ENCODE data around the gene TLE2. TPM values are rescaled to one million over a fixed set of nuclear protein-coding genes. Genes with fewer than 3 reads are reported as not detected.

Gene TLE2
- total and polyA plus RNA-seq, 9 of the 15 experiments (the other 6 are each of a cell fraction or from before 2014, with no cell fraction given) = 0.35 to 13.1 (median 6.2) TPM

GRCh38 chr19:3036119-3036976 is 7.3 kb upstream of the TLE2 start (continued):
- TF ChIP-seq ARID4B (CRISPR knock-in tag; IDR thresholded peaks at IDR 0.05) (peak; percentile 46; the same call in 1 of the 2 replicates), CEBPG (CRISPR knock-in tag; IDR thresholded peaks at IDR 0.05) (no peak), CEBPG (tag; conservative IDR thresholded peaks at IDR 0.05 in 1 of 2, IDR thresholded peaks at IDR 0.05 in 1 of 2) (no peak), ZNF740 (CRISPR knock-in tag; IDR thresholded peaks at IDR 0.05) (no peak), ZNF740 (tag; IDR thresholded peaks at IDR 0.05) (peak in 1 of 2 experiments; percentile 55; a peak in 1 of 4 replicates), MAZ (CRISPR knock-in tag; conservative IDR thresholded peaks at IDR 0.05 in 1 of 2, IDR thresholded peaks at IDR 0.05 in 1 of 2) (peak; percentile 97 to 98), KAT7 (CRISPR knock-in tag; IDR thresholded peaks at IDR 0.05; ENCODE audit: borderline replicate concordance) (no peak), ESRRA (IDR thresholded peaks at IDR 0.05; ENCODE audit: borderline replicate concordance, low read depth) (peak; percentile 79), TSHZ1 (CRISPR knock-in tag; IDR thresholded peaks at IDR 0.05) (no peak), NR3C1 (CRISPR knock-in tag; IDR thresholded peaks at IDR 0.05) (no peak), ZNF384 (IDR thresholded peaks at IDR 0.05; ENCODE audit: low read depth, low read length) (no peak), ARID1B (IDR thresholded peaks at IDR 0.05) (peak; percentile 29), DMBX1 (CRISPR knock-in tag; IDR thresholded peaks at IDR 0.05; ENCODE audit: borderline replicate concordance) (no peak; the same call in 1 of the 2 replicates), L3MBTL2 (IDR thresholded peaks at IDR 0.05) (0 out of 2 replicates have a peak, but pooled peaks have one; percentile 20), ZNF121 (CRISPR knock-in tag; conservative IDR thresholded peaks at IDR 0.05) (no peak)
